HCT116 (cell line): ENCODE results near the gene EPHB4. TPM values are rescaled to one million over a fixed set of nuclear protein-coding genes. Genes with fewer than 3 reads are reported as not detected.
"Not testable (repeated sequence)": the region's sequence is repeated elsewhere in the genome, so short reads cannot be mapped to it uniquely, and the experiment has no call there.

ENCODE experiments used
- ATAC-seq: fragments of 200-7000 bp; cut with Tn5 transposase; 2 replicates; pipeline ENCODE4 v1.9.1; 2020; ENCODE audit warnings: mild to moderate bottlenecking, moderate library complexity
- BruUV-seq: library from RNA; stranded (reverse); fragments of 400-500 nt; replicated peaks from 2 replicates; lab custom pipeline; 2021; lab: Mats Ljungman, UMichigan
- CTCF ChIA-PET: fragments of 300-600 bp; sonication (Branson Sonifier 250); formaldehyde crosslinking; loops from one replicate; lab custom pipeline; 2021; ENCODE audit warnings: antibody characterized with exemption; lab: Charles Lee
- POLR2A ChIA-PET: fragments of 300-600, 350-600 bp; sonication (Branson Sonifier 250); formaldehyde crosslinking; loops from one replicate; lab custom pipeline; 2021; ENCODE audit warnings: antibody characterized with exemption; lab: Charles Lee
- RAD21 ChIA-PET, 2 experiments: fragments of 300-600 bp; sonication (Branson Sonifier 250); formaldehyde crosslinking; loops; one replicate each; lab custom pipeline; 2023; ENCODE audit warnings: low total read pairs in 2 of 2; ENCODE audit not compliant: uncharacterized antibody in 2 of 2, unreplicated experiment in 2 of 2, low non-redundant PET in 1 of 2; lab: Charles Lee
- DNase-seq: peaks from one replicate; pipeline ENCODE4 v3.0.0-alpha.2; 2010; ENCODE audit warnings: low read depth, low spot score
- H2AFZ ChIP-seq: fragments of 200-600 bp; shearing (Covaris generic), sonication (generic); 2 replicates; pipeline ENCODE4 v1.6.1; 2017; ENCODE audit warnings: low read depth, mixed run types, mixed read lengths, antibody characterized with exemption, low read length; ENCODE audit not compliant: poor library complexity, severe bottlenecking
- H3K27ac ChIP-seq: 2 replicates; pipeline ENCODE4 v1.5.1; 2012; ENCODE audit warnings: low read depth, low read length
- H3K27me3 ChIP-seq: fragments of 200-600 bp; sonication (generic); 2 replicates; pipeline ENCODE4 v1.6.1; 2016; ENCODE audit warnings: mixed run types, low read length, mixed read lengths; ENCODE audit not compliant: insufficient read depth
- H3K36me3 ChIP-seq, 2 experiments: fragments of 200-500 bp in 1 of 2; fragments of 200-600 bp in 1 of 2; sonication (Bioruptor generic) in 1 of 2; sonication (generic) in 1 of 2; 2 replicates each; pipeline versions ENCODE4 v1.5.1 to v1.6.1; 2014 to 2016; ENCODE audit warnings: low read length in 2 of 2, inconsistent platforms in 1 of 2, mixed read lengths in 1 of 2, mixed run types in 1 of 2; ENCODE audit not compliant: insufficient read depth in 2 of 2, control insufficient read depth in 1 of 2
- H3K4me1 ChIP-seq, 2 experiments: fragments of 200-600 bp in 1 of 2; sonication (generic) in 1 of 2; 2 replicates each; pipeline versions ENCODE4 v1.5.1 to v1.6.1; 2012 to 2017; ENCODE audit warnings: low read length in 2 of 2, inconsistent platforms in 1 of 2, mild to moderate bottlenecking in 1 of 2, mixed read lengths in 1 of 2, mixed run types in 1 of 2, moderate library complexity in 1 of 2; ENCODE audit not compliant: insufficient read depth in 2 of 2, control insufficient read depth in 1 of 2
- H3K4me2 ChIP-seq: fragments of 200-600 bp; sonication (generic); 2 replicates; pipeline ENCODE4 v1.6.1; 2017; ENCODE audit warnings: mixed run types, low read length, mixed read lengths
- H3K4me3 ChIP-seq, 2 experiments: fragments of 200-600 bp in 1 of 2; sonication (generic) in 1 of 2; replicated peaks in 1 of 2; 2 replicates each; pipeline ENCODE4 v1.5.1; 2011 to 2016; ENCODE audit warnings: low read length in 2 of 2, control low read depth in 1 of 2, low read depth in 1 of 2, mild to moderate bottlenecking in 1 of 2, mixed read lengths in 1 of 2, mixed run types in 1 of 2
- H3K79me2 ChIP-seq: fragments of 200-600 bp; sonication (generic); 2 replicates; pipeline ENCODE4 v1.6.1; 2017; ENCODE audit warnings: mild to moderate bottlenecking, mixed run types, low read length, moderate library complexity, mixed read lengths; ENCODE audit not compliant: insufficient read depth
- H3K9ac ChIP-seq: fragments of 200-600 bp; sonication (generic); 2 replicates; pipeline ENCODE4 v1.6.1; 2016; ENCODE audit warnings: low read length, mixed read lengths
- H3K9me2 ChIP-seq: fragments of 200-600 bp; sonication (generic), shearing (Covaris generic); 2 replicates; pipeline ENCODE4 v1.6.1; 2017; ENCODE audit warnings: mixed run types, mild to moderate bottlenecking, moderate library complexity; ENCODE audit not compliant: insufficient read depth
- H3K9me3 ChIP-seq, 2 experiments: fragments of 200-500 bp in 1 of 2; fragments of 200-600 bp in 1 of 2; sonication (Bioruptor generic) in 1 of 2; sonication (generic) in 1 of 2; 2 replicates each; pipeline ENCODE4 v1.6.1; 2014 to 2017; ENCODE audit warnings: low read length in 2 of 2, mixed read lengths in 2 of 2, inconsistent platforms in 1 of 2, low read depth in 1 of 2, mild to moderate bottlenecking in 1 of 2, mixed run types in 1 of 2, moderate library complexity in 1 of 2; ENCODE audit not compliant: control insufficient read depth in 1 of 2, insufficient read depth in 1 of 2
- H4K20me1 ChIP-seq: fragments of 200-600 bp; sonication (generic), shearing (Covaris generic); 2 replicates; pipeline ENCODE4 v1.6.1; 2017; ENCODE audit warnings: mixed run types, mild to moderate bottlenecking, moderate library complexity; ENCODE audit not compliant: insufficient read depth
- CEBPB ChIP-seq: IDR thresholded peaks from 2 replicates; pipeline ENCODE4 v1.6.1; 2012; ENCODE audit warnings: low read depth
- EZH2 ChIP-seq: fragments of 200-600 bp; sonication (generic); IDR thresholded peaks from 2 replicates; pipeline ENCODE4 v1.6.1; 2017; ENCODE audit warnings: antibody characterized with exemption, mixed run types
- EZH2phosphoT487 ChIP-seq: fragments of 200-600 bp; IDR thresholded peaks from 2 replicates; pipeline ENCODE4 v1.6.1; 2018; ENCODE audit warnings: antibody characterized with exemption, borderline replicate concordance
- FOSL1 ChIP-seq: IDR thresholded peaks from 2 replicates; pipeline ENCODE4 v1.6.1; 2012; ENCODE audit warnings: low read depth
- MAX ChIP-seq: IDR thresholded peaks from 2 replicates; pipeline ENCODE4 v1.6.1; 2012
- SIN3A ChIP-seq: IDR thresholded peaks from 2 replicates; pipeline ENCODE4 v1.6.1; 2012; ENCODE audit warnings: low read depth
- TCF7L2 ChIP-seq: IDR thresholded peaks from 2 replicates; pipeline ENCODE4 v1.7.0; 2011; ENCODE audit warnings: borderline replicate concordance, inconsistent platforms; ENCODE audit not compliant: insufficient read depth, insufficient read length; ENCODE audit errors: extremely low read depth
- ZFX ChIP-seq: fragments of 450-650 bp; IDR thresholded peaks from 2 replicates; pipeline ENCODE4 v1.6.1; 2017
- ZNF274 ChIP-seq: fragments of 200-500 bp; sonication (Bioruptor generic); IDR thresholded peaks from 2 replicates; pipeline ENCODE4 v1.6.1; 2014; ENCODE audit warnings: mild to moderate bottlenecking, low read depth, low read length, inconsistent platforms
- intact Hi-C: fragments of 100-400 bp; cut with micrococcal nuclease; formaldehyde crosslinking; loops from 2 replicates; pipeline ENCODE4 v1.10.0; 2022
- total RNA-seq: library from RNA; stranded (reverse); gene quantifications from one replicate; pipeline ENCODE4 v1.2.1, GENCODE V29; 2021; ENCODE audit not compliant: unreplicated experiment

The EPHB4 gene
- total RNA-seq, 1 experiment from 2014 or later, result 61.1 TPM

- DNase-seq, H3K4me2 ChIP-seq, H3K79me2 ChIP-seq, H3K9me3 ChIP-seq, H3K36me3 ChIP-seq, RAD21 ChIA-PET, H3K27me3 ChIP-seq, H2AFZ ChIP-seq, H3K9me2 ChIP-seq, ATAC-seq, intact Hi-C loops, H3K4me3 ChIP-seq, H3K4me1 ChIP-seq, BruUV-seq, H4K20me1 ChIP-seq, H3K27ac ChIP-seq, POLR2A ChIA-PET, H3K9ac ChIP-seq, CTCF ChIA-PET: not testable (repeated sequence)
These were observed 64.5 kb downstream of the EPHB4 start for GRCh38 chr7:100762841-100763240.

DNA sequence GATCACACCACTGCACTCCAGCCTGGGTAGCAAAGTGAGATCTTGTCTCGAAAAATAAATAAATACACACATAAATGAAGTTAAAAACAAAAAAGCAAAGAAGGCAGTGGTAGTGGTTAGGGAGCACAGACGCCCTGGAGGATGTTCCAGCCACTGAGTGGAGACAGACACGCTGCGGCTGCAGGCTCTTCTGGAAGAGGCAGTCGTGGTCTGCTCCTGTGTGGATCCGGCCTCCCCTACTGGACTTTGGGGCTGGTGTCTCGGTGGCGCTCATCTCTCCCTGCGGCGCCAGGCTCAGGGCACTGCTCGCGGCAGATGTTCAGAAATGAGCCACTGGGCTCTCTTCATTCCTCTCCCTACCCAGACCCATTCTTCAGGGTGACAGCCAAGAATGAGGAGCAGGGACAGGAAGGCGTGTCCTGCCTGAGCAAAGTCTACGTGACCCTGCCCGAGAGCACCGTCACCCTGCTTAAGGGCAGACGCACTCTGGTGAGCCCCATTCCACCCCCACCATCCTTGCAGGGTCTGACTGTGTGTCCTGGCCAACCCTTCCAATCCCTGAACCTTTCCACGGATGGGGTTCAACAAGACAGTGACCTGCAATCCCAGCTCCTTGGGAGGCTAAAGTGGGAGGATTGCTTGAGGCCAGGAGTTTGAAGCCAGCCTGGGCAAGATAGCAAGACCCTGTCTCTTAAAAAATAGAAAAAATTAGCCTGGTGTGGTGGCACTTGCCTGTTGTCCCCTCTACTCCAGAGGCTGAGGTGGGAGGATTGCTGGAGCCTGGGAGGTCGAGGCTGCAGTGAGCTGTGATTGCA lies 67.8 kb downstream of the EPHB4 start:
- no TSS peak for BruUV-seq
- DNase-seq (no peak), ATAC-seq (no peak)
- no peak for TF ChIP-seq CEBPB
- no peak for TF ChIP-seq ZNF274
- TF ChIP-seq FOSL1, result no peak
- TF ChIP-seq ZFX, result no peak
- no peak for TF ChIP-seq MAX
- no peak for TF ChIP-seq SIN3A
- no peak for TF ChIP-seq EZH2
- TF ChIP-seq EZH2phosphoT487, result no peak
- TF ChIP-seq TCF7L2, result no peak
- H3K27me3 ChIP-seq, result no peaks in the 10 kb centered on the region
- H3K36me3 ChIP-seq, result no peaks in the 10 kb centered on the region
- H3K9ac ChIP-seq, result no peak overlapping the region
- no peaks in the 10 kb centered on the region for H4K20me1 ChIP-seq
- CTCF ChIA-PET, result interaction anchor here (1.6 kb wide), 1 partner anchor 9 kb away, joined by 3 read pairs; no protein-coding TSS in a partner anchor
- no peak overlapping the region for H3K4me2 ChIP-seq
- no peaks in the 10 kb centered on the region for H3K9me2 ChIP-seq
- H3K9me3 ChIP-seq, result no peaks in the 10 kb centered on the region
- no peak overlapping the region for H2AFZ ChIP-seq
- H3K4me3 ChIP-seq, result no peak overlapping the region
- no peaks in the 10 kb centered on the region for H3K79me2 ChIP-seq
- H3K4me1 ChIP-seq, result no peaks in the 10 kb centered on the region
- no peak overlapping the region for H3K27ac ChIP-seq
- RAD21 ChIA-PET, result no interaction called here
- intact Hi-C loops, result no loop called here
- POLR2A ChIA-PET, result no interaction called here
